K562 (cell line): ENCODE results near the gene SPPL3. TPM values are rescaled to one million over a fixed set of nuclear protein-coding genes. Genes with fewer than 3 reads are reported as not detected.

Experiments used
- ATAC-seq: fragments of 200-7000 bp; cut with Tn5 transposase; 3 replicates; pipeline ENCODE4 v1.9.1; 2020; ENCODE audit warnings: moderate library complexity
- BruUV-seq: library from RNA; stranded (reverse); fragments of 400-500 nt; replicated peaks from 2 replicates; lab custom pipeline; 2021; lab: Mats Ljungman, UMichigan
- CTCF ChIA-PET: fragments of 300-600 bp; formaldehyde crosslinking; extraction: SDS; loops from one replicate; lab custom pipeline; 2021; ENCODE audit warnings: low intra/inter-chr PET ratio; lab: Yijun Ruan, JAX
- POLR2A ChIA-PET: fragments of 300-600, 350-650 bp; sonication (Branson Sonifier 250); formaldehyde crosslinking; extraction: SDS; loops from one replicate; lab custom pipeline; 2021; ENCODE audit warnings: antibody characterized with exemption, inconsistent platforms; lab: Yijun Ruan, JAX
- DNase-seq, 4 experiments: peaks; one replicate each; pipeline versions ENCODE4 v3.0.0 to v3.0.0-alpha.2; 2011 to 2018; ENCODE audit warnings: low spot score in 3 of 4, mixed read lengths in 3 of 4; ENCODE audit errors: extremely low read depth in 1 of 4
- FAIRE-seq: peaks from 2 replicates; lab custom pipeline; 2011; peaks lifted over from hg19 to GRCh38; lab: Jason Lieb, UNC
- H2AFZ ChIP-seq: 2 replicates; pipeline ENCODE4 v1.6.0; 2011; ENCODE audit warnings: low read depth, low read length, control low read depth, inconsistent platforms
- H3K27ac ChIP-seq: fragments of 200-600 bp; 3 replicates; pipeline ENCODE4 v1.8.0; 2011; ENCODE audit warnings: low read depth, mild to moderate bottlenecking, control low read depth, inconsistent platforms, low read length, moderate library complexity, mixed read lengths; ENCODE audit errors: extremely low read depth
- H3K27me3 ChIP-seq, 2 experiments: fragments of 300-600 bp in 1 of 2; 2 replicates in 1 of 2; 3 replicates in 1 of 2; pipeline versions ENCODE4 v1.6.0 to v1.8.0; 2011; ENCODE audit warnings: inconsistent platforms in 2 of 2, low read length in 2 of 2, mild to moderate bottlenecking in 1 of 2, mixed read lengths in 1 of 2, moderate library complexity in 1 of 2; ENCODE audit not compliant: control insufficient read depth in 2 of 2, insufficient read depth in 2 of 2
- H3K36me3 ChIP-seq: fragments of 300-600 bp; 3 replicates; pipeline ENCODE4 v1.8.0; 2011; ENCODE audit warnings: mild to moderate bottlenecking, low read length, inconsistent platforms; ENCODE audit not compliant: control insufficient read depth, insufficient read depth
- H3K4me1 ChIP-seq, 2 experiments: fragments of 200-600 bp in 1 of 2; replicated peaks in 1 of 2; 2 replicates in 1 of 2; 3 replicates in 1 of 2; pipeline versions ENCODE4 v1.5.1 to v1.8.0; 2011; ENCODE audit warnings: inconsistent platforms in 2 of 2, low read length in 2 of 2, mild to moderate bottlenecking in 1 of 2, mixed read lengths in 1 of 2, moderate library complexity in 1 of 2; ENCODE audit not compliant: control insufficient read depth in 2 of 2, insufficient read depth in 2 of 2
- H3K4me2 ChIP-seq: 2 replicates; pipeline ENCODE4 v1.6.1; 2011; ENCODE audit warnings: low read length, control low read depth, inconsistent platforms, mixed read lengths; ENCODE audit not compliant: insufficient read depth
- H3K4me3 ChIP-seq: fragments of 200-600 bp; sonication (generic), shearing (Covaris generic); 2 replicates; pipeline ENCODE4 v1.5.1; 2016; ENCODE audit warnings: control low read depth, inconsistent platforms
- H3K79me2 ChIP-seq: fragments of 200-600 bp; 3 replicates; pipeline ENCODE4 v1.8.0; 2011; ENCODE audit warnings: low read length, inconsistent platforms; ENCODE audit not compliant: control insufficient read depth, insufficient read depth
- H3K9ac ChIP-seq, 2 experiments: 2 replicates each; pipeline versions ENCODE4 v1.6.0 to v1.6.1; 2011; ENCODE audit warnings: low read depth in 2 of 2, low read length in 2 of 2, control low read depth in 1 of 2, inconsistent platforms in 1 of 2, mild to moderate bottlenecking in 1 of 2, mixed read lengths in 1 of 2; ENCODE audit not compliant: insufficient read depth in 1 of 2
- H3K9me1 ChIP-seq: one replicate; pipeline ENCODE4 v1.6.0; 2011; ENCODE audit warnings: inconsistent platforms, mild to moderate bottlenecking, low read length, moderate library complexity; ENCODE audit not compliant: control insufficient read depth, insufficient read depth
- H3K9me3 ChIP-seq: replicated peaks from 2 replicates; pipeline ENCODE4 v1.5.1; 2011; ENCODE audit warnings: low read depth, low read length, inconsistent platforms; ENCODE audit not compliant: control insufficient read depth, insufficient read depth
- H4K20me1 ChIP-seq: replicated peaks from 2 replicates; pipeline ENCODE4 v1.6.1; 2011; ENCODE audit warnings: low read length, inconsistent platforms, mixed read lengths; ENCODE audit not compliant: control insufficient read depth, insufficient read depth
- BRCA1 ChIP-seq, 2 experiments: fragments of 450-650 bp in 1 of 2; sonication (generic) in 1 of 2; formaldehyde crosslinking in 1 of 2; IDR thresholded peaks; 2 replicates each; pipeline versions ENCODE4 v1.5.0 to v1.6.1; 2017 to 2020; ENCODE audit warnings: mild to moderate bottlenecking in 1 of 2, missing genetic modification reagents in 1 of 2
- FOXP1 ChIP-seq: sonication (generic); formaldehyde crosslinking; IDR thresholded peaks from 2 replicates; pipeline ENCODE4 v1.8.0; 2022; ENCODE audit warnings: mild to moderate bottlenecking, missing genetic modification reagents
- HMGN3 ChIP-seq: IDR thresholded peaks from 2 replicates; pipeline ENCODE4 v1.6.1; 2011; ENCODE audit warnings: borderline replicate concordance, low read depth, mild to moderate bottlenecking, mixed read lengths, low read length; ENCODE audit not compliant: insufficient read length; ENCODE audit errors: extremely low read depth
- PCBP2 ChIP-seq: fragments of 200-400 bp; formaldehyde crosslinking; IDR thresholded peaks from 2 replicates; pipeline ENCODE4 v1.6.1; 2018; ENCODE audit warnings: low read length, low read depth, mild to moderate bottlenecking, moderate library complexity; ENCODE audit not compliant: poor library complexity, severe bottlenecking
- TBP ChIP-seq: optimal IDR thresholded peaks from 2 replicates; pipeline ENCODE3; 2011; ENCODE audit warnings: low read depth, low read length, improper control_type of control experiment
- ZNF146 ChIP-seq: IDR thresholded peaks from one replicate; pipeline ENCODE4 v1.6.1; 2018; ENCODE audit warnings: missing compliant biosample characterization; ENCODE audit not compliant: unreplicated experiment
- ZNF436 ChIP-seq: fragments of 250-450, 450-650 bp; sonication (Bioruptor Pico); formaldehyde crosslinking; IDR thresholded peaks from 2 replicates; pipeline ENCODE4 v1.7.0; 2020; ENCODE audit warnings: mild to moderate bottlenecking
- WGBS: fragments of 100-300 bp; shearing (Covaris generic); methylation state at CpG from one replicate; pipeline ENCODE4 v1.1.6; 2016; ENCODE audit warnings: low coverage, mixed read lengths; ENCODE audit not compliant: insufficient coverage; ENCODE audit errors: missing lambda C conversion rate; 5-methylcytosine and 5-hydroxymethylcytosine counted together
- in situ Hi-C: fragments of 300-500 bp; cut with MboI; formaldehyde crosslinking; loops from 4 replicates; pipeline ENCODE4 v1.15.0; 2018; ENCODE audit warnings: inconsistent platforms, mixed read lengths
- intact Hi-C: fragments of 100-400 bp; cut with micrococcal nuclease; formaldehyde crosslinking; loops from 2 replicates; pipeline ENCODE4 v1.14.2; 2022
- polyA plus RNA-seq, 8 experiments: library from polyadenylated mRNA; depleted of rRNA in 4 of 8; stranded (reverse) in 5 of 8; unstranded in 3 of 8; fragments of >200 nt; fragmentation: Nextera tagmentation in 2 of 8; fragmentation: Illumina TruSeq in 1 of 8; extraction: Ambion mirVana in 2 of 8; extraction: Trizol in 1 of 8; gene quantifications; 2 replicates each; pipeline versions ENCODE4 v1.2.1 to v1.2.3, GENCODE V29; 2011 to 2014; ENCODE audit warnings: inconsistent platforms in 1 of 8, missing spikeins in 1 of 8
- total RNA-seq, 7 experiments: library from RNA; depleted of rRNA in 6 of 7; stranded (reverse); fragments of >200 nt in 6 of 7; fragmentation: Illumina TruSeq in 2 of 7; extraction: Trizol in 2 of 7; gene quantifications; 2 replicates each; pipeline versions ENCODE4 v1.2.1 to v1.2.3, GENCODE V29; 2011 to 2021; ENCODE audit warnings: low replicate concordance in 1 of 7
- TF ChIP-seq, protein P1 (sequence below), 2 experiments: fragments of 450-650 bp; IDR thresholded peaks; 2 replicates each; pipeline ENCODE4 v1.6.1; 2018; ENCODE audit warnings: mild to moderate bottlenecking in 2 of 2, low read depth in 1 of 2; ENCODE audit not compliant: partially characterized antibody in 2 of 2
- TF ChIP-seq, protein P2 (sequence below): fragments of 450-650 bp; IDR thresholded peaks from 2 replicates; pipeline ENCODE4 v1.6.1; 2016; ENCODE audit warnings: low read depth

SPPL3 gene
- total and polyA plus RNA-seq, 9 of the 15 experiments (the other 6 are each of a cell fraction or from before 2014, with no cell fraction given), result 2.9 to 32.1 (median 7.1) TPM

DNA sequence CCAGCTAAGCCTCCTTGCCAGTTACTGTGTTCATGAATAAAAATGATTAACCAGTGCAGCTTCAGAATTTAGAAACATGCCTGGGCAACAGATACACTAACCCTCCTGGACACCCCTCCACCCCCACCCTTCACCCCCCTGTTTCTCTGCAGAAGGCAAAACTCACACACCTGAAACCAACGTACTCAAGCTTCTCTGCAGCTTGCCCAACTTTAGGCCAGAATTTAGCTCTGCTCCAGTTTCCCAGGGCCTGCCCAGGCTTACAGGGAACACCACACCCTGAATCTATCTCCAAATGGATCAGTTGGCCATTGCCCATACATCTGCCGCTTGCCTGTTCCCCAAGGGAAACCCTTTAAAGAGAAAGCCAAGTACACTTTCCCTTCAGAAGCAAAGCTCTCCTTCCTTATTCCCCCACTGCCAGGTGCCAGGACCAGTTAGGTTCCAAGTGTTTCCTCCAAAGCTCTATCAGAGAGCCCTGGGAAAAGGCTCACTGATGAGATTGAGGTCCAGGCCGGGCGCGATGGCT is 1.8 kb upstream of the SPPL3 start:
- CTCF ChIA-PET, result no interaction called here
- TF ChIP-seq, protein P1, sequence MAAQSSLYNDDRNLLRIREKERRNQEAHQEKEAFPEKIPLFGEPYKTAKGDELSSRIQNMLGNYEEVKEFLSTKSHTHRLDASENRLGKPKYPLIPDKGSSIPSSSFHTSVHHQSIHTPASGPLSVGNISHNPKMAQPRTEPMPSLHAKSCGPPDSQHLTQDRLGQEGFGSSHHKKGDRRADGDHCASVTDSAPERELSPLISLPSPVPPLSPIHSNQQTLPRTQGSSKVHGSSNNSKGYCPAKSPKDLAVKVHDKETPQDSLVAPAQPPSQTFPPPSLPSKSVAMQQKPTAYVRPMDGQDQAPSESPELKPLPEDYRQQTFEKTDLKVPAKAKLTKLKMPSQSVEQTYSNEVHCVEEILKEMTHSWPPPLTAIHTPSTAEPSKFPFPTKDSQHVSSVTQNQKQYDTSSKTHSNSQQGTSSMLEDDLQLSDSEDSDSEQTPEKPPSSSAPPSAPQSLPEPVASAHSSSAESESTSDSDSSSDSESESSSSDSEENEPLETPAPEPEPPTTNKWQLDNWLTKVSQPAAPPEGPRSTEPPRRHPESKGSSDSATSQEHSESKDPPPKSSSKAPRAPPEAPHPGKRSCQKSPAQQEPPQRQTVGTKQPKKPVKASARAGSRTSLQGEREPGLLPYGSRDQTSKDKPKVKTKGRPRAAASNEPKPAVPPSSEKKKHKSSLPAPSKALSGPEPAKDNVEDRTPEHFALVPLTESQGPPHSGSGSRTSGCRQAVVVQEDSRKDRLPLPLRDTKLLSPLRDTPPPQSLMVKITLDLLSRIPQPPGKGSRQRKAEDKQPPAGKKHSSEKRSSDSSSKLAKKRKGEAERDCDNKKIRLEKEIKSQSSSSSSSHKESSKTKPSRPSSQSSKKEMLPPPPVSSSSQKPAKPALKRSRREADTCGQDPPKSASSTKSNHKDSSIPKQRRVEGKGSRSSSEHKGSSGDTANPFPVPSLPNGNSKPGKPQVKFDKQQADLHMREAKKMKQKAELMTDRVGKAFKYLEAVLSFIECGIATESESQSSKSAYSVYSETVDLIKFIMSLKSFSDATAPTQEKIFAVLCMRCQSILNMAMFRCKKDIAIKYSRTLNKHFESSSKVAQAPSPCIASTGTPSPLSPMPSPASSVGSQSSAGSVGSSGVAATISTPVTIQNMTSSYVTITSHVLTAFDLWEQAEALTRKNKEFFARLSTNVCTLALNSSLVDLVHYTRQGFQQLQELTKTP (IDR thresholded peaks at IDR 0.05; ENCODE audit: low read depth in 1 of 2, partially characterized antibody in 2 of 2), result no peak
- TF ChIP-seq FOXP1 (CRISPR knock-in tag) (no peak), TBP (no peak), HMGN3 (no peak), BRCA1 (IDR thresholded peaks at IDR 0.05) (no peak), BRCA1 (CRISPR knock-in tag; IDR thresholded peaks at IDR 0.05) (no peak), ZNF436 (no peak), ZNF146 (CRISPR knock-in tag) (no peak), PCBP2 (no peak)
- TF ChIP-seq, protein P2, sequence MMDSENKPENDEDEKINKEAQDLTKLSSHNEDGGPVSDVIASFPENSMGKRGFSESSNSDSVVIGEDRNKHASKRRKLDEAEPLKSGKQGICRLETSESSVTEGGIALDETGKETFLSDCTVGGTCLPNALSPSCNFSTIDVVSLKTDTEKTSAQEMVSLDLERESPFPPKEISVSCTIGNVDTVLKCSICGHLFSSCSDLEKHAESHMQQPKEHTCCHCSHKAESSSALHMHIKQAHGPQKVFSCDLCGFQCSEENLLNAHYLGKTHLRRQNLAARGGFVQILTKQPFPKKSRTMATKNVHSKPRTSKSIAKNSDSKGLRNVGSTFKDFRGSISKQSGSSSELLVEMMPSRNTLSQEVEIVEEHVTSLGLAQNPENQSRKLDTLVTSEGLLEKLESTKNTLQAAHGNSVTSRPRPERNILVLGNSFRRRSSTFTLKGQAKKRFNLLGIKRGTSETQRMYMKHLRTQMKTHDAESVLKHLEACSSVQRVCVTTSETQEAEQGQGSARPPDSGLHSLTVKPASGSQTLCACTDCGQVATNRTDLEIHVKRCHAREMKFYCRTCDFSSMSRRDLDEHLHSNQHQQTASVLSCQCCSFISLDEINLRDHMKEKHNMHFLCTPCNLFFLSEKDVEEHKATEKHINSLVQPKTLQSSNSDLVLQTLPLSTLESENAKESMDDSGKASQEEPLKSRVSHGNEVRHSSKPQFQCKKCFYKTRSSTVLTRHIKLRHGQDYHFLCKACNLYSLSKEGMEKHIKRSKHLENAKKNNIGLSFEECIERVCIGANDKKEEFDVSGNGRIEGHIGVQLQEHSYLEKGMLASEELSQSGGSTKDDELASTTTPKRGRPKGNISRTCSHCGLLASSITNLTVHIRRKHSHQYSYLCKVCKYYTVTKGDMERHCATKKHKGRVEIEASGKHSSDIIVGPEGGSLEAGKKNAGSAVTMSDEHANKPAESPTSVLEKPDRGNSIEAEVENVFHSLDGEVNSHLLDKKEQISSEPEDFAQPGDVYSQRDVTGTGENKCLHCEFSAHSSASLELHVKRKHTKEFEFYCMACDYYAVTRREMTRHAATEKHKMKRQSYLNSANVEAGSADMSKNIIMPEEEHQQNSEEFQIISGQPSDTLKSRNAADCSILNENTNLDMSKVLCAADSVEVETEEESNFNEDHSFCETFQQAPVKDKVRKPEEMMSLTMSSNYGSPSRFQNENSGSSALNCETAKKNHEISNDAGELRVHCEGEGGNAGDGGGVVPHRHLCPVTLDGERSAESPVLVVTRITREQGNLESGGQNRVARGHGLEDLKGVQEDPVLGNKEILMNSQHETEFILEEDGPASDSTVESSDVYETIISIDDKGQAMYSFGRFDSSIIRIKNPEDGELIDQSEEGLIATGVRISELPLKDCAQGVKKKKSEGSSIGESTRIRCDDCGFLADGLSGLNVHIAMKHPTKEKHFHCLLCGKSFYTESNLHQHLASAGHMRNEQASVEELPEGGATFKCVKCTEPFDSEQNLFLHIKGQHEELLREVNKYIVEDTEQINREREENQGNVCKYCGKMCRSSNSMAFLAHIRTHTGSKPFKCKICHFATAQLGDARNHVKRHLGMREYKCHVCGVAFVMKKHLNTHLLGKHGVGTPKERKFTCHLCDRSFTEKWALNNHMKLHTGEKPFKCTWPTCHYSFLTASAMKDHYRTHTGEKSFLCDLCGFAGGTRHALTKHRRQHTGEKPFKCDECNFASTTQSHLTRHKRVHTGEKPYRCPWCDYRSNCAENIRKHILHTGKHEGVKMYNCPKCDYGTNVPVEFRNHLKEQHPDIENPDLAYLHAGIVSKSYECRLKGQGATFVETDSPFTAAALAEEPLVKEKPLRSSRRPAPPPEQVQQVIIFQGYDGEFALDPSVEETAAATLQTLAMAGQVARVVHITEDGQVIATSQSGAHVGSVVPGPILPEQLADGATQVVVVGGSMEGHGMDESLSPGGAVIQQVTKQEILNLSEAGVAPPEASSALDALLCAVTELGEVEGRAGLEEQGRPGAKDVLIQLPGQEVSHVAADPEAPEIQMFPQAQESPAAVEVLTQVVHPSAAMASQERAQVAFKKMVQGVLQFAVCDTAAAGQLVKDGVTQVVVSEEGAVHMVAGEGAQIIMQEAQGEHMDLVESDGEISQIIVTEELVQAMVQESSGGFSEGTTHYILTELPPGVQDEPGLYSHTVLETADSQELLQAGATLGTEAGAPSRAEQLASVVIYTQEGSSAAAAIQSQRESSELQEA, result no peak

More for the DNA sequence above, 1.8 kb upstream of the SPPL3 start:
- H3K79me2 ChIP-seq, result peaks cover 29% of the 10 kb centered on the region
- ATAC-seq (no peak), DNase-seq (no peak), FAIRE-seq (no peak)
- H3K9me3 ChIP-seq, result no peaks in the 10 kb centered on the region
- H3K4me2 ChIP-seq, result no peak overlapping the region
- in situ Hi-C loops, result no loop called here
- H3K9me1 ChIP-seq, result no peaks in the 10 kb centered on the region
- no peaks in the 10 kb centered on the region for H4K20me1 ChIP-seq
- 0 out of 4 replicates have a peak overlapping the region, but pooled peaks of 1 of the 2 experiments have one; percentile 13 for H3K9ac ChIP-seq
- no peak overlapping the region for H3K4me3 ChIP-seq
- H3K4me1 ChIP-seq, result peaks cover 13 to 21% of the 10 kb centered on the region in 2 experiments; a peak in 4 of 5 replicates
- no peak overlapping the region for H3K27ac ChIP-seq
- peaks cover under 1% of the 10 kb centered on the region; the same call in 2 of the 3 replicates for H3K36me3 ChIP-seq
- no peak overlapping the region for H2AFZ ChIP-seq
- WGBS, result 71% methylated on average over 5 of the region's 5 CpGs
- intact Hi-C loops, result no loop called here
- POLR2A ChIA-PET, result interaction anchor here (5.6 kb wide), 1 partner anchor 13 kb away, joined by 40 read pairs; no protein-coding TSS in a partner anchor
- H3K27me3 ChIP-seq, result no peaks in the 10 kb centered on the region
- BruUV-seq, result no TSS peak
